Breast epithelium (tissue), 3 donors: ENCODE measurements around the gene FPGT.

Source experiments
- POLR2A ChIP-seq: fragments of 450-650 bp; IDR thresholded peaks from one replicate; pipeline ENCODE4 v1.6.1; 2016; ENCODE audit warnings: antibody characterized with exemption, mild to moderate bottlenecking, moderate library complexity
- TF ChIP-seq, protein P1 (sequence below), 3 donors: fragments of 450-650 bp; IDR thresholded peaks; one replicate each; pipeline ENCODE4 v1.5.1; 2016 to 2017; ENCODE audit warnings: antibody characterized with exemption in 3 of 3, mild to moderate bottlenecking in 3 of 3, moderate library complexity in 3 of 3

DNA sequence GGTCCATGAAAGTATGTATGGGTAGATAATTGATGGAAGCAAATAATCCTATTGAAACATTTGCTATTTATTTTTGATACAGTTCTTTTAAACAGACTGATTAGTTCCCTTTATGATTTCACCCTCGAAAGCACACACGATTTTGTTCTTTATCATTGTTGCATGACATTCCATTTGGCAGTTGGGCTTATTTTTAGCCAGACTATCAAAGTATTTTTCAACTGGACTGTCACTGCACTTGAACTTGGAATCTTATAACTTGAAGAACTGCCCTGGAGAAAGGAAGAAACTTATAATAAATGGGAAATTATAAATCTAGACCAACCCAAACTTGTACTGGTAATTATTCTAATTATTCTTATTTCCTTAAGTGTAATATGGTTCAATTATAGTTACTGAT is 37.1 kb downstream of the FPGT start, which contains the start of gene TNNI3K:
- TF ChIP-seq POLR2A: no peak
- TF ChIP-seq, protein P1, sequence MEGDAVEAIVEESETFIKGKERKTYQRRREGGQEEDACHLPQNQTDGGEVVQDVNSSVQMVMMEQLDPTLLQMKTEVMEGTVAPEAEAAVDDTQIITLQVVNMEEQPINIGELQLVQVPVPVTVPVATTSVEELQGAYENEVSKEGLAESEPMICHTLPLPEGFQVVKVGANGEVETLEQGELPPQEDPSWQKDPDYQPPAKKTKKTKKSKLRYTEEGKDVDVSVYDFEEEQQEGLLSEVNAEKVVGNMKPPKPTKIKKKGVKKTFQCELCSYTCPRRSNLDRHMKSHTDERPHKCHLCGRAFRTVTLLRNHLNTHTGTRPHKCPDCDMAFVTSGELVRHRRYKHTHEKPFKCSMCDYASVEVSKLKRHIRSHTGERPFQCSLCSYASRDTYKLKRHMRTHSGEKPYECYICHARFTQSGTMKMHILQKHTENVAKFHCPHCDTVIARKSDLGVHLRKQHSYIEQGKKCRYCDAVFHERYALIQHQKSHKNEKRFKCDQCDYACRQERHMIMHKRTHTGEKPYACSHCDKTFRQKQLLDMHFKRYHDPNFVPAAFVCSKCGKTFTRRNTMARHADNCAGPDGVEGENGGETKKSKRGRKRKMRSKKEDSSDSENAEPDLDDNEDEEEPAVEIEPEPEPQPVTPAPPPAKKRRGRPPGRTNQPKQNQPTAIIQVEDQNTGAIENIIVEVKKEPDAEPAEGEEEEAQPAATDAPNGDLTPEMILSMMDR (IDR thresholded peaks at IDR 0.05): no peak
